Activated T-helper 17 cell treated with anti-CD3 and anti-CD28 coated beads, Interleukin-2, amount 50 U/mL, for 72 hours (primary cell): ENCODE measurements around the gene CEBPB. TPM values are rescaled to one million over a fixed set of nuclear protein-coding genes. Genes with fewer than 3 reads are reported as not detected.
"Not testable (repeated sequence)": the region's sequence is repeated elsewhere in the genome, so short reads cannot be mapped to it uniquely, and the experiment has no call there.

Experiments used
- ATAC-seq: fragments of 150-1000 bp; cut with Tn5 transposase; replicated peaks from 2 replicates; pipeline ENCODE4 v1.10.0; 2021; ENCODE audit warnings: mild to moderate bottlenecking, moderate library complexity
- H3K27ac Mint-ChIP-seq: one replicate; pipeline ENCODE4 v1.8.0; 2022; ENCODE audit warnings: mixed read lengths
- H3K27me3 Mint-ChIP-seq: one replicate; pipeline ENCODE4 v1.8.0; 2022; ENCODE audit warnings: mixed read lengths
- H3K36me3 Mint-ChIP-seq: one replicate; pipeline ENCODE4 v1.8.0; 2022; ENCODE audit warnings: low read depth, mild to moderate bottlenecking, mixed read lengths
- H3K4me1 Mint-ChIP-seq: one replicate; pipeline ENCODE4 v1.8.0; 2022; ENCODE audit warnings: mixed read lengths
- H3K4me3 Mint-ChIP-seq: one replicate; pipeline ENCODE4 v1.8.0; 2022; ENCODE audit warnings: mild to moderate bottlenecking, mixed read lengths
- H3K9me3 Mint-ChIP-seq: one replicate; pipeline ENCODE4 v1.8.0; 2022; ENCODE audit warnings: mixed read lengths
- total RNA-seq, 2 donors: library from RNA; stranded (reverse); gene quantifications; one replicate each; pipeline ENCODE4 v1.2.3, GENCODE V29; 2022

The CEBPB gene
- total RNA-seq, 2 donors from 2014 or later: 11.6 to 19.0 TPM

- no peaks in the 10 kb centered on the region for H3K9me3 Mint-ChIP-seq
- peaks cover 10% of the 10 kb centered on the region for H3K4me1 Mint-ChIP-seq
- peaks cover 23% of the 10 kb centered on the region for H3K36me3 Mint-ChIP-seq
- peak overlapping the region; percentile 95 for H3K27ac Mint-ChIP-seq
- ATAC-seq: no peak
- no peaks in the 10 kb centered on the region for H3K27me3 Mint-ChIP-seq
- no peak overlapping the region for H3K4me3 Mint-ChIP-seq
Measured at GRCh38 chr20:50194422-50194830, 3.8 kb downstream of the CEBPB start.

GRCh38 chr20:50194831-50195523 lies 4.3 kb downstream of the CEBPB start:
- Mint-ChIP-seq H3K27ac (peak overlapping the region; percentile 95), H3K4me1 (peaks cover 10% of the 10 kb centered on the region), H3K36me3 (peaks cover 23% of the 10 kb centered on the region), H3K27me3 (no peaks in the 10 kb centered on the region), H3K9me3 (no peaks in the 10 kb centered on the region), H3K4me3 (no peak overlapping the region)
- ATAC-seq: no peak

GRCh38 chr20:50195524-50196120 lies 5.0 kb downstream of the CEBPB start:
- ATAC-seq: no peak
- H3K4me1 Mint-ChIP-seq: peaks cover 10% of the 10 kb centered on the region
- H3K36me3 Mint-ChIP-seq: peaks cover 23% of the 10 kb centered on the region
- peak overlapping the region; percentile 95 for H3K27ac Mint-ChIP-seq
- no peak overlapping the region for H3K4me3 Mint-ChIP-seq
- H3K27me3 Mint-ChIP-seq: no peaks in the 10 kb centered on the region
- H3K9me3 Mint-ChIP-seq: no peaks in the 10 kb centered on the region

- Mint-ChIP-seq H3K9me3 (no peaks in the 10 kb centered on the region), H3K4me1 (peaks cover 10% of the 10 kb centered on the region), H3K36me3 (peaks cover 23% of the 10 kb centered on the region), H3K4me3 (no peak overlapping the region), H3K27ac (no peak overlapping the region), H3K27me3 (no peaks in the 10 kb centered on the region)
- ATAC-seq: no peak
Measured at GRCh38 chr20:50196248-50196647, 5.6 kb downstream of the CEBPB start.

- Mint-ChIP-seq H3K27ac (no peak overlapping the region), H3K36me3 (peaks cover 23% of the 10 kb centered on the region), H3K27me3 (no peaks in the 10 kb centered on the region), H3K9me3 (no peaks in the 10 kb centered on the region), H3K4me3 (no peak overlapping the region), H3K4me1 (peaks cover 10% of the 10 kb centered on the region)
- ATAC-seq: no peak
Measured at GRCh38 chr20:50196896-50197295, 6.3 kb downstream of the CEBPB start.

- Mint-ChIP-seq H3K27ac (no peak overlapping the region), H3K36me3 (peaks cover 17% of the 10 kb centered on the region)
- no peak for ATAC-seq
Measured at GRCh38 chr20:50197463-50198179, 7.0 kb downstream of the CEBPB start.

GRCh38 chr20:50198180-50198666 lies 7.6 kb downstream of the CEBPB start:
- Mint-ChIP-seq H3K4me1 (peaks cover 8% of the 10 kb centered on the region), H3K4me3 (no peak overlapping the region), H3K27ac (no peak overlapping the region), H3K27me3 (no peaks in the 10 kb centered on the region), H3K36me3 (peaks cover 11% of the 10 kb centered on the region), H3K9me3 (no peaks in the 10 kb centered on the region)
- ATAC-seq: no peak

More at GRCh38 chr20:50197463-50198179, 7.0 kb downstream of the CEBPB start:
- no peaks in the 10 kb centered on the region for H3K27me3 Mint-ChIP-seq
- peaks cover 11% of the 10 kb centered on the region for H3K4me1 Mint-ChIP-seq
- H3K9me3 Mint-ChIP-seq: no peaks in the 10 kb centered on the region
- no peak overlapping the region for H3K4me3 Mint-ChIP-seq

GRCh38 chr20:50198716-50199115 lies 8.1 kb downstream of the CEBPB start:
- Mint-ChIP-seq H3K27me3 (no peaks in the 10 kb centered on the region), H3K9me3 (peaks cover 1% of the 10 kb centered on the region), H3K27ac (no peak overlapping the region), H3K4me3 (no peak overlapping the region), H3K4me1 (peaks cover 8% of the 10 kb centered on the region), H3K36me3 (peaks cover 6% of the 10 kb centered on the region)
- ATAC-seq: no peak

GRCh38 chr20:50199703-50200102 lies 9.1 kb downstream of the CEBPB start:
- no peak overlapping the region for H3K27ac Mint-ChIP-seq
- H3K9me3 Mint-ChIP-seq: peaks cover 7% of the 10 kb centered on the region
- no peaks in the 10 kb centered on the region for H3K27me3 Mint-ChIP-seq
- H3K36me3 Mint-ChIP-seq: peaks cover 2% of the 10 kb centered on the region
- H3K4me3 Mint-ChIP-seq: no peak overlapping the region
- H3K4me1 Mint-ChIP-seq: peaks cover 12% of the 10 kb centered on the region
- no peak for ATAC-seq

- Mint-ChIP-seq H3K9me3 (peaks cover 7% of the 10 kb centered on the region), H3K4me1 (peaks cover 12% of the 10 kb centered on the region), H3K27ac (no peak overlapping the region), H3K4me3 (no peak overlapping the region), H3K27me3 (no peaks in the 10 kb centered on the region), H3K36me3 (no peaks in the 10 kb centered on the region)
- ATAC-seq: no peak
Measured at GRCh38 chr20:50200482-50201104, 10.0 kb downstream of the CEBPB start.

GRCh38 chr20:50201710-50202109 lies 11.1 kb downstream of the CEBPB start:
- not testable (repeated sequence) for H3K36me3 Mint-ChIP-seq, H3K9me3 Mint-ChIP-seq, H3K27me3 Mint-ChIP-seq, ATAC-seq, H3K4me3 Mint-ChIP-seq, H3K27ac Mint-ChIP-seq
- H3K4me1 Mint-ChIP-seq: peaks cover 12% of the 10 kb centered on the region

- Mint-ChIP-seq H3K4me1 (peaks cover 12% of the 10 kb centered on the region), H3K36me3 (no peaks in the 10 kb centered on the region), H3K9me3 (peaks cover 7% of the 10 kb centered on the region), H3K4me3 (no peak overlapping the region), H3K27me3 (no peaks in the 10 kb centered on the region), H3K27ac (peak overlapping the region; percentile 25)
- peak; percentile 59 for ATAC-seq
Measured at GRCh38 chr20:50202677-50203076, 12.0 kb downstream of the CEBPB start.

- Mint-ChIP-seq H3K4me1 (peaks cover 12% of the 10 kb centered on the region), H3K4me3 (no peak overlapping the region)
Measured at GRCh38 chr20:50203951-50204937, 13.6 kb downstream of the CEBPB start.

More at GRCh38 chr20:50203951-50204937, 13.6 kb downstream of the CEBPB start:
- no peaks in the 10 kb centered on the region for H3K36me3 Mint-ChIP-seq
- H3K27ac Mint-ChIP-seq: no peak overlapping the region
- peaks cover 7% of the 10 kb centered on the region for H3K9me3 Mint-ChIP-seq
- no peak for ATAC-seq
- H3K27me3 Mint-ChIP-seq: no peaks in the 10 kb centered on the region
